Measurements from ENCODE around the gene SOX8.

The SOX8 gene

GRCh38 chr16:981695-982144 lies at the start of gene SOX8:
TSS of gene SOX8 (plus strand) at chr16:981770. CDS start at chr16:981923, 153 bp downstream.
- Histone ChIP-seq H3K36me3 (ENCODE audit: control insufficient read depth, insufficient read depth, low read length) (no peaks in the 10 kb centered on the region; the same call in 1 of the 2 replicates), H3K9ac (ENCODE audit: low read length) (peak within 1 kb of the TSS; percentile 46), H3K4me1 (ENCODE audit: control insufficient read depth, insufficient read depth, low read length) (peaks cover 9% of the 10 kb centered on the region; the same call in 1 of the 2 replicates), H3K27ac (ENCODE audit: low read depth, low read length) (no peak within 1 kb of the TSS), H3K27me3 (ENCODE audit: control insufficient read depth, insufficient read depth, low read length) (peaks cover 57% of the 10 kb centered on the region), H3K9me3 (ENCODE audit: control insufficient read depth, insufficient read depth, low read depth, low read length) (no peaks in the 10 kb centered on the region), H3K4me3 (ENCODE audit: low read depth, low read length) (peak within 1 kb of the TSS; percentile 78)

DNA sequence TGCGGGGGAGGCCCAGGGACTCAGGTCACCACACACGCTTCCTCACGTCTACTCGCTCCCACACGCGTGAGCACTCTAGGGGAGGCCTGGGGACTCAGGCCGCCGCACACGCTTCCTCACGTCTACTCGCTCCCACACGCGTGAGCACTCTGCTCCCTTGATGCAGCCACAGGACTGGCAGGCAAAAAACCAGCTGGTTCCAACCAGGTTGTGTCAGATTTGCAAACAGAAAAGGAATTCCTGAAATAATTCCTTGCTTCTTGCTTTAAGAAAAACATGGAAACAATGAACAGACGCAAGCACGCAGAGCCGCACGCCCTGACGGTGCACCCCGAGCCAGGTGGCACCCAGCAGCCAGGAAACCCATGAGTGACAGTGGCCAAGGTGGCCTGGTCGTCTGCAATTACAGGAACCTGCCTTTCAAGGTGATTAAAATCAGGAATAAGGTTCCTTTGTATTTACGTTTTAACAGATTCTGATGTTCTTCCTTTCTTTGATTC lies 48.7 kb upstream of the SOX8 start:
- peaks cover 16% of the 10 kb centered on the region for H3K4me1 ChIP-seq (ENCODE audit: control insufficient read depth, insufficient read depth, low read length)
- H3K4me3 ChIP-seq (ENCODE audit: low read depth, low read length) = no peak overlapping the region
- H3K27ac ChIP-seq (ENCODE audit: low read depth, low read length) = no peak overlapping the region
- no peak overlapping the region for H3K9ac ChIP-seq (ENCODE audit: low read length)
- H3K27me3 ChIP-seq (ENCODE audit: control insufficient read depth, insufficient read depth, low read length) = no peaks in the 10 kb centered on the region
- H3K9me3 ChIP-seq (ENCODE audit: control insufficient read depth, insufficient read depth, low read depth, low read length) = no peaks in the 10 kb centered on the region
- H3K36me3 ChIP-seq (ENCODE audit: control insufficient read depth, insufficient read depth, low read length) = no peaks in the 10 kb centered on the region

DNA sequence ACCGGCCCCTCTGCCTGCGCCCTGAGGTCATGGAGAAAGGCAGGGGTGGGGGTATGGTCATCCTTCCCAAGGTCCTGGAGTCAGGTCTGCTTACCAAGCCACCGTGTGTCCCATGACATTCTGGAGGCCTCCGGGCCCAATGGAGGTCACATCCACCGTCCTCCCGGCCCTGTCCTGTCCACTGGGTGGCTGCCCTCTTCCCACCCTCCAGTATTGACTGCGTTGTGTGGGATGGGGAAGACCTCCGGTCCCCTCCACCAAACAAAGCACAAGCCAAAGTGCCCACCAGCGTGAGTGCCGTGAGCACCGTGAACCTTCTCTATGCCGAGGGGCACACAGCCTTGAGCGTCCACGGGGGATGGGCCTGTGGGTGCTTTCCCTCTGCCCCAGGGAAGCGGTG lies 48.0 kb upstream of the SOX8 start:
- Histone ChIP-seq H3K27ac (ENCODE audit: low read depth, low read length) (no peak overlapping the region), H3K4me3 (ENCODE audit: low read depth, low read length) (no peak overlapping the region), H3K9ac (ENCODE audit: low read length) (no peak overlapping the region), H3K27me3 (ENCODE audit: control insufficient read depth, insufficient read depth, low read length) (no peaks in the 10 kb centered on the region), H3K9me3 (ENCODE audit: control insufficient read depth, insufficient read depth, low read depth, low read length) (no peaks in the 10 kb centered on the region), H3K36me3 (ENCODE audit: control insufficient read depth, insufficient read depth, low read length) (no peaks in the 10 kb centered on the region), H3K4me1 (ENCODE audit: control insufficient read depth, insufficient read depth, low read length) (peaks cover 16% of the 10 kb centered on the region)

GRCh38 chr16:934178-934577 lies 47.4 kb upstream of the SOX8 start:
- H3K4me3 ChIP-seq (ENCODE audit: low read depth, low read length) = no peak overlapping the region

GRCh38 chr16:935684-936083 lies 45.9 kb upstream of the SOX8 start:
- Histone ChIP-seq H3K4me1 (ENCODE audit: control insufficient read depth, insufficient read depth, low read length) (no peaks in the 10 kb centered on the region), H3K9me3 (ENCODE audit: control insufficient read depth, insufficient read depth, low read depth, low read length) (peaks cover 3% of the 10 kb centered on the region; the same call in 1 of the 2 replicates), H3K36me3 (ENCODE audit: control insufficient read depth, insufficient read depth, low read length) (no peaks in the 10 kb centered on the region), H3K27me3 (ENCODE audit: control insufficient read depth, insufficient read depth, low read length) (no peaks in the 10 kb centered on the region), H3K9ac (ENCODE audit: low read length) (no peak overlapping the region), H3K4me3 (ENCODE audit: low read depth, low read length) (no peak overlapping the region), H3K27ac (ENCODE audit: low read depth, low read length) (no peak overlapping the region)

More at GRCh38 chr16:934178-934577, 47.4 kb upstream of the SOX8 start:
- Histone ChIP-seq H3K27ac (ENCODE audit: low read depth, low read length) (no peak overlapping the region), H3K27me3 (ENCODE audit: control insufficient read depth, insufficient read depth, low read length) (no peaks in the 10 kb centered on the region), H3K4me1 (ENCODE audit: control insufficient read depth, insufficient read depth, low read length) (peaks cover 11% of the 10 kb centered on the region), H3K9ac (ENCODE audit: low read length) (no peak overlapping the region), H3K36me3 (ENCODE audit: control insufficient read depth, insufficient read depth, low read length) (no peaks in the 10 kb centered on the region), H3K9me3 (ENCODE audit: control insufficient read depth, insufficient read depth, low read depth, low read length) (no peaks in the 10 kb centered on the region)

GRCh38 chr16:937311-937710 lies 44.3 kb upstream of the SOX8 start:
- no peaks in the 10 kb centered on the region for H3K4me1 ChIP-seq (ENCODE audit: control insufficient read depth, insufficient read depth, low read length)
- no peak overlapping the region for H3K27ac ChIP-seq (ENCODE audit: low read depth, low read length)
- H3K9me3 ChIP-seq (ENCODE audit: control insufficient read depth, insufficient read depth, low read depth, low read length) = peaks cover 16% of the 10 kb centered on the region
- no peaks in the 10 kb centered on the region for H3K27me3 ChIP-seq (ENCODE audit: control insufficient read depth, insufficient read depth, low read length)
- H3K4me3 ChIP-seq (ENCODE audit: low read depth, low read length) = no peak overlapping the region
- no peak overlapping the region for H3K9ac ChIP-seq (ENCODE audit: low read length)
- H3K36me3 ChIP-seq (ENCODE audit: control insufficient read depth, insufficient read depth, low read length) = no peaks in the 10 kb centered on the region

DNA sequence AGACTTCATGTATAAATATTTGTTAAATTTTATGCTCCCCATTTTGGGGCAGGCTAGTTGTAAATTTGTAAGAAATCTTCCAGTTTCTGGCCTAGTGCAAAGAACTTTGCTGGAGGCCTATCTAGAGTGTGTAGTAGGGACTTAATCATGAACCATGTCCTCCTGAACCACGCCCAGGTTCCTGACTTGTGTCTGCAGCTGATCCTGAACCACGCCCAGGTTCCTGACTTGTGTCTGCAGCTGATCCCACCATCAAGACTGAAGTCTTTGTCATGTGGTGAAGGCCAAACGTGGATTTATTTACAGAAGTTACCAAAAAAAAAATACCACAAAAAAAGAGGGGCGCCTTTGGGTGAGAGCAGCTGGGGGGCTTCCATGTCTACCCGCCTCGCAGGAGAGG lies 43.8 kb upstream of the SOX8 start:
- Histone ChIP-seq H3K4me3 (ENCODE audit: low read depth, low read length) (no peak overlapping the region), H3K27ac (ENCODE audit: low read depth, low read length) (no peak overlapping the region), H3K27me3 (ENCODE audit: control insufficient read depth, insufficient read depth, low read length) (no peaks in the 10 kb centered on the region), H3K9me3 (ENCODE audit: control insufficient read depth, insufficient read depth, low read depth, low read length) (peaks cover 20% of the 10 kb centered on the region), H3K9ac (ENCODE audit: low read length) (no peak overlapping the region), H3K36me3 (ENCODE audit: control insufficient read depth, insufficient read depth, low read length) (no peaks in the 10 kb centered on the region), H3K4me1 (ENCODE audit: control insufficient read depth, insufficient read depth, low read length) (no peaks in the 10 kb centered on the region)

DNA sequence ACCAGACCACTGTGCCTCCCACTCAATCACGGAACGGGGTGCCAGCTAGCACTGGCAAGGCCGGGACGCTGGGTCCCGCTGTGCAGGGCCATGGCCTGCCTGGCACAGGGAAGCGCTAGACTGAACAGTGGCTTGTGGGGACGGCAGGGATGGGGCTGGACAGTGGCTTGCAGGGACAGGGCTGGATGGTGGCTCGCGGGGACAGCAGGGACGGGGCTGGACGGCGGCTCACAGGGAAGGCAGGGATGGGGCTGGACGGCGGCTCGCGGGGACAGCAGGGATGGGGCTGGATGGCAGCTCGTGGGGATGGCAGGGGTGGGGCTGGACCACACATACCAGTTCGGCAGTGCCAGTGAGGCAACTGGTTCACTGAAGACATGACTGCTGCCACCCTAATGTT lies 43.4 kb upstream of the SOX8 start:
- no peaks in the 10 kb centered on the region for H3K36me3 ChIP-seq (ENCODE audit: control insufficient read depth, insufficient read depth, low read length)
- no peak overlapping the region for H3K9ac ChIP-seq (ENCODE audit: low read length)
- H3K27me3 ChIP-seq (ENCODE audit: control insufficient read depth, insufficient read depth, low read length) = no peaks in the 10 kb centered on the region
- H3K4me1 ChIP-seq (ENCODE audit: control insufficient read depth, insufficient read depth, low read length) = no peaks in the 10 kb centered on the region
- H3K4me3 ChIP-seq (ENCODE audit: low read depth, low read length) = no peak overlapping the region
- H3K27ac ChIP-seq (ENCODE audit: low read depth, low read length) = no peak overlapping the region
- peaks cover 22% of the 10 kb centered on the region for H3K9me3 ChIP-seq (ENCODE audit: control insufficient read depth, insufficient read depth, low read depth, low read length)

GRCh38 chr16:938752-939151 lies 42.8 kb upstream of the SOX8 start:
- no peak overlapping the region for H3K9ac ChIP-seq (ENCODE audit: low read length)
- H3K9me3 ChIP-seq (ENCODE audit: control insufficient read depth, insufficient read depth, low read depth, low read length) = peaks cover 22% of the 10 kb centered on the region
- H3K36me3 ChIP-seq (ENCODE audit: control insufficient read depth, insufficient read depth, low read length) = no peaks in the 10 kb centered on the region
- H3K27ac ChIP-seq (ENCODE audit: low read depth, low read length) = no peak overlapping the region
- H3K27me3 ChIP-seq (ENCODE audit: control insufficient read depth, insufficient read depth, low read length) = no peaks in the 10 kb centered on the region
- no peaks in the 10 kb centered on the region for H3K4me1 ChIP-seq (ENCODE audit: control insufficient read depth, insufficient read depth, low read length)
- H3K4me3 ChIP-seq (ENCODE audit: low read depth, low read length) = no peak overlapping the region

GRCh38 chr16:939311-939710 lies 42.3 kb upstream of the SOX8 start:
- H3K9me3 ChIP-seq (ENCODE audit: control insufficient read depth, insufficient read depth, low read depth, low read length) = peaks cover 22% of the 10 kb centered on the region
- no peak overlapping the region for H3K9ac ChIP-seq (ENCODE audit: low read length)
- no peaks in the 10 kb centered on the region for H3K4me1 ChIP-seq (ENCODE audit: control insufficient read depth, insufficient read depth, low read length)
- no peaks in the 10 kb centered on the region for H3K36me3 ChIP-seq (ENCODE audit: control insufficient read depth, insufficient read depth, low read length)
- H3K27ac ChIP-seq (ENCODE audit: low read depth, low read length) = no peak overlapping the region
- H3K27me3 ChIP-seq (ENCODE audit: control insufficient read depth, insufficient read depth, low read length) = no peaks in the 10 kb centered on the region
- no peak overlapping the region for H3K4me3 ChIP-seq (ENCODE audit: low read depth, low read length)

- Histone ChIP-seq H3K4me3 (ENCODE audit: low read depth, low read length) (no peak overlapping the region), H3K9me3 (ENCODE audit: control insufficient read depth, insufficient read depth, low read depth, low read length) (peaks cover 22% of the 10 kb centered on the region), H3K4me1 (ENCODE audit: control insufficient read depth, insufficient read depth, low read length) (no peaks in the 10 kb centered on the region), H3K27me3 (ENCODE audit: control insufficient read depth, insufficient read depth, low read length) (no peaks in the 10 kb centered on the region), H3K9ac (ENCODE audit: low read length) (no peak overlapping the region), H3K27ac (ENCODE audit: low read depth, low read length) (no peak overlapping the region), H3K36me3 (ENCODE audit: control insufficient read depth, insufficient read depth, low read length) (no peaks in the 10 kb centered on the region)
Measured at GRCh38 chr16:939941-940340, 41.6 kb upstream of the SOX8 start.
